ENCODE measurements around the gene ADRA1B.
"Not testable (repeated sequence)": the region's sequence is repeated elsewhere in the genome, so short reads cannot be mapped to it uniquely, and the experiment has no call there.

The ADRA1B gene

GRCh38 chr5:159956074-159956473 lies 39.8 kb downstream of the ADRA1B start:
- no peak for DNase-seq (ENCODE audit: low spot score)
- no peak for TF ChIP-seq CTCF (IDR thresholded peaks at IDR 0.05; ENCODE audit: extremely low read depth, insufficient read depth, missing control alignments)
- in situ Hi-C loops (cut with MboI; ENCODE audit: low pct_unique_long_range_greater_than_20kb, low sequenced_read_pairs, unreplicated experiment): no loop called here

GRCh38 chr5:159961176-159962160 lies 45.2 kb downstream of the ADRA1B start:
- TF ChIP-seq CTCF (IDR thresholded peaks at IDR 0.05; ENCODE audit: extremely low read depth, insufficient read depth, missing control alignments): no peak
- DNase-seq (ENCODE audit: low spot score): no peak
- in situ Hi-C loops (cut with MboI; ENCODE audit: low pct_unique_long_range_greater_than_20kb, low sequenced_read_pairs, unreplicated experiment): no loop called here

GRCh38 chr5:159962214-159962613 lies 45.9 kb downstream of the ADRA1B start:
- TF ChIP-seq CTCF (IDR thresholded peaks at IDR 0.05; ENCODE audit: extremely low read depth, insufficient read depth, missing control alignments): no peak
- DNase-seq (ENCODE audit: low spot score): no peak
- in situ Hi-C loops (cut with MboI; ENCODE audit: low pct_unique_long_range_greater_than_20kb, low sequenced_read_pairs, unreplicated experiment): no loop called here

GRCh38 chr5:159963935-159964334 lies 47.7 kb downstream of the ADRA1B start:
- in situ Hi-C loops (cut with MboI; ENCODE audit: low pct_unique_long_range_greater_than_20kb, low sequenced_read_pairs, unreplicated experiment): no loop called here
- TF ChIP-seq CTCF (IDR thresholded peaks at IDR 0.05; ENCODE audit: extremely low read depth, insufficient read depth, missing control alignments): no peak
- DNase-seq (ENCODE audit: low spot score): no peak

- DNase-seq (ENCODE audit: low spot score): no peak
These were observed 49.0 kb downstream of the ADRA1B start for GRCh38 chr5:159965031-159965837.

GRCh38 chr5:159965838-159966128 lies 49.5 kb downstream of the ADRA1B start:
- DNase-seq (ENCODE audit: low spot score); in situ Hi-C loops (cut with MboI; ENCODE audit: low pct_unique_long_range_greater_than_20kb, low sequenced_read_pairs, unreplicated experiment): not testable (repeated sequence)

More at GRCh38 chr5:159965031-159965837, 49.0 kb downstream of the ADRA1B start:
- peak; percentile 78 for TF ChIP-seq CTCF (IDR thresholded peaks at IDR 0.05; ENCODE audit: extremely low read depth, insufficient read depth, missing control alignments)
- in situ Hi-C loops (cut with MboI; ENCODE audit: low pct_unique_long_range_greater_than_20kb, low sequenced_read_pairs, unreplicated experiment): no loop called here

- in situ Hi-C loops (cut with MboI; ENCODE audit: low pct_unique_long_range_greater_than_20kb, low sequenced_read_pairs, unreplicated experiment): loop anchor here (10.0 kb wide), 1 partner anchor 525 kb away; no protein-coding TSS in a partner anchor
- no peak for TF ChIP-seq CTCF (IDR thresholded peaks at IDR 0.05; ENCODE audit: extremely low read depth, insufficient read depth, missing control alignments)
- DNase-seq (ENCODE audit: low spot score): no peak
These were observed 53.7 kb downstream of the ADRA1B start for GRCh38 chr5:159969966-159970365.

Data from GM13977 (cell line).